Prostate gland (tissue), 2 donors: ENCODE data around the gene ANKRD23. TPM values are rescaled to one million over a fixed set of nuclear protein-coding genes. Genes with fewer than 3 reads are reported as not detected.

Source experiments
- DNase-seq: peaks from one replicate; pipeline ENCODE4 v3.0.0-alpha.2; 2019; ENCODE audit warnings: low spot score
- H3K27ac ChIP-seq, 2 donors: fragments of 200-600 bp; sonication (generic); 2 replicates each; pipeline ENCODE4 v1.5.1; 2017 to 2019
- H3K27me3 ChIP-seq: fragments of 200-600 bp; sonication (generic); replicated peaks from 2 replicates; pipeline ENCODE4 v1.5.1; 2019; ENCODE audit not compliant: insufficient read depth
- H3K36me3 ChIP-seq, 2 donors: fragments of 200-600 bp; sonication (generic); 1 replicate in 1 of 2; 2 replicates in 1 of 2; pipeline versions ENCODE4 v1.5.1 to v1.8.1; 2017 to 2019
- H3K4me1 ChIP-seq: fragments of 200-600 bp; sonication (generic); replicated peaks from 2 replicates; pipeline ENCODE4 v1.5.1; 2019
- H3K4me3 ChIP-seq, 2 donors: fragments of 200-600 bp; sonication (generic); 2 replicates each; pipeline ENCODE4 v1.5.1; 2017 to 2019
- H3K9me3 ChIP-seq: fragments of 200-600 bp; sonication (generic); 2 replicates; pipeline ENCODE4 v1.5.1; 2017
- POLR2A ChIP-seq: fragments of 450-650 bp; IDR thresholded peaks from one replicate; pipeline ENCODE4 v1.6.1; 2016; ENCODE audit warnings: antibody characterized with exemption, mild to moderate bottlenecking
- POLR2AphosphoS5 ChIP-seq: sonication (generic); formaldehyde crosslinking; IDR thresholded peaks from one replicate; pipeline ENCODE4 v1.6.1; 2017; ENCODE audit warnings: antibody characterized with exemption
- WGBS: methylation state at CpG from one replicate; pipeline ENCODE4 v1.1.5; 2018; 5-methylcytosine and 5-hydroxymethylcytosine counted together
- intact Hi-C: fragments of 100-400 bp; cut with DNase I; formaldehyde crosslinking; loops from one replicate; pipeline ENCODE4 v1.14.2; 2022
- total RNA-seq, 2 donors: library from RNA; depleted of rRNA; stranded (reverse); fragments of >200 nt; gene quantifications; one replicate each; pipeline ENCODE4 v1.1.0, GENCODE V29; 2016
- TF ChIP-seq, protein P1 (sequence below), 4 experiments: fragments of 200-600 bp in 2 of 4; fragments of 450-650 bp in 2 of 4; sonication (generic) in 2 of 4; IDR thresholded peaks; 1 replicate in 3 of 4; 2 replicates in 1 of 4; pipeline ENCODE4 v1.5.1; 2016 to 2019; ENCODE audit warnings: antibody characterized with exemption in 4 of 4, mild to moderate bottlenecking in 2 of 4, moderate library complexity in 2 of 4

ANKRD23 gene
- total RNA-seq, 2 donors from 2014 or later: 11.4 to 15.2 TPM

GRCh38 chr2:96872591-96873349, 28.9 kb upstream of the ANKRD23 start:
- WGBS: 66% methylated on average over 14 of the region's 14 CpGs
- H3K4me3 ChIP-seq: no peak overlapping the region
- H3K27ac ChIP-seq: no peak overlapping the region
- no peak for DNase-seq
- intact Hi-C loops: no loop called here
- no peaks in the 10 kb centered on the region for H3K36me3 ChIP-seq
- no peaks in the 10 kb centered on the region for H3K4me1 ChIP-seq
- H3K9me3 ChIP-seq: no peaks in the 10 kb centered on the region
- TF ChIP-seq POLR2A (no peak), POLR2AphosphoS5 (no peak)
- TF ChIP-seq, protein P1, sequence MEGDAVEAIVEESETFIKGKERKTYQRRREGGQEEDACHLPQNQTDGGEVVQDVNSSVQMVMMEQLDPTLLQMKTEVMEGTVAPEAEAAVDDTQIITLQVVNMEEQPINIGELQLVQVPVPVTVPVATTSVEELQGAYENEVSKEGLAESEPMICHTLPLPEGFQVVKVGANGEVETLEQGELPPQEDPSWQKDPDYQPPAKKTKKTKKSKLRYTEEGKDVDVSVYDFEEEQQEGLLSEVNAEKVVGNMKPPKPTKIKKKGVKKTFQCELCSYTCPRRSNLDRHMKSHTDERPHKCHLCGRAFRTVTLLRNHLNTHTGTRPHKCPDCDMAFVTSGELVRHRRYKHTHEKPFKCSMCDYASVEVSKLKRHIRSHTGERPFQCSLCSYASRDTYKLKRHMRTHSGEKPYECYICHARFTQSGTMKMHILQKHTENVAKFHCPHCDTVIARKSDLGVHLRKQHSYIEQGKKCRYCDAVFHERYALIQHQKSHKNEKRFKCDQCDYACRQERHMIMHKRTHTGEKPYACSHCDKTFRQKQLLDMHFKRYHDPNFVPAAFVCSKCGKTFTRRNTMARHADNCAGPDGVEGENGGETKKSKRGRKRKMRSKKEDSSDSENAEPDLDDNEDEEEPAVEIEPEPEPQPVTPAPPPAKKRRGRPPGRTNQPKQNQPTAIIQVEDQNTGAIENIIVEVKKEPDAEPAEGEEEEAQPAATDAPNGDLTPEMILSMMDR (IDR thresholded peaks at IDR 0.05): no peak
- no peaks in the 10 kb centered on the region for H3K27me3 ChIP-seq

GRCh38 chr2:96870626-96871255, 26.9 kb upstream of the ANKRD23 start:
- peak overlapping the region; percentile 99 to 100 for H3K4me3 ChIP-seq
- H3K36me3 ChIP-seq: peaks cover 0 to 8% of the 10 kb centered on the region in 2 donors
- H3K27me3 ChIP-seq: no peaks in the 10 kb centered on the region
- peaks cover 11% of the 10 kb centered on the region for H3K4me1 ChIP-seq
- TF ChIP-seq POLR2AphosphoS5 (peak; percentile 74), POLR2A (peak; percentile 60)
- TF ChIP-seq, protein P1 (IDR thresholded peaks at IDR 0.05): no peak
- intact Hi-C loops: no loop called here
- no peaks in the 10 kb centered on the region for H3K9me3 ChIP-seq
- H3K27ac ChIP-seq: peak overlapping the region; percentile 98 to 99
- WGBS: 0% methylated on average over 13 of the region's 13 CpGs
- DNase-seq: peak; percentile 68

DNA sequence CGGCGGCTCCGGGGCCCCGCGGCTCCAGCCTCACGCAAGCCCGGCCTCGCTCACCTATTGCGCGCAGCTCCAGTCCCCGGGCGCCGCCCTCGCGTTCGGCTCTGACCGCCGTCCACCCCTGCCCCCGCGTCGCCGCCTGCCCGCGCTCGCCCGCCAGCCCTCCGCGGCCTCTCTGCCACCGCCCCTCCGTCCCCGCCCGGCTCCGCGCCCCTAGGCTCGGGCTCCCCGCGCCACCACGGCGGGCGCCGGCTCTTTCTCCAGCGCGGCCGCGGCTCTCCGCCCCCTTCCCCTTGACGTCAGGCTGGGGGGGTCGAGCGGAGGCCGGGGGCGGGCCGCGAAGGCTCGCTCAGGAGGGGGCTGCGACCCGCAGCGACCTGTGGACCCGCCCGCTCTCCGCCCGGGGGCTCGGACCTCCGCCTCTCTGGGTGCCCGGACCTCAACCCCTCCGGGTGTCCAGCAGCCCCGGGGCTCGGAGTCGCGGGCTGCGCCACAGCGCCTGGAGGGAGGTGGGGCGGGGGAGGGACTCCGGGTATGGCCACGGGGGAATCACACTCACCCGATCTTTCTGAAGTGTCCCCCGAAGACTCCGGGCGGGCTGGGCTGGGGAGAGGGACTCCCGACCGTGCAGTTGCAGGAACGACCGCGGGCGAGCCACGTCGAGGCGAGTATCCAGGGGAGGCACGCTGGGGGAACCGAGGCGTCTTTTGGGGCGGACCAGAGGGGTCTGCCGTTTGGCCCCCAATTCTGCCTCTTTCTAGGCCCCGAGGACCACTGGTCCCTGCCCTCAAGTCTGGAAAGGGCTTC, 26.2 kb upstream of the ANKRD23 start, which contains the start of gene SEMA4C:
Gene SEMA4C (minus strand): TSS at position 259 of the 804 bp plus-strand sequence. CDS start 2,194 bp downstream, outside the sequence.
- intact Hi-C loops: loop anchor here (1.0 to 10.0 kb wide), 2 partner anchors 37 to 335 kb away; partner anchors contain the start of gene ARID5A
- Histone ChIP-seq H3K27me3 (no peaks in the 10 kb centered on the region), H3K9me3 (no peaks in the 10 kb centered on the region), H3K27ac (peak within 1 kb of the TSS; percentile 98 to 99), H3K4me1 (peaks cover 11% of the 10 kb centered on the region), H3K4me3 (peak within 1 kb of the TSS; percentile 99 to 100), H3K36me3 (peaks cover under 1 to 14% of the 10 kb centered on the region in 2 donors)
- TF ChIP-seq, protein P1 (IDR thresholded peaks at IDR 0.05): peak in 1 of 4 experiments; percentile 10
- peak; percentile 70 for TF ChIP-seq POLR2AphosphoS5
- TF ChIP-seq POLR2A: peak; percentile 87
- WGBS: under 1% methylated on average over 84 of the region's 93 CpGs
- DNase-seq: peak; percentile 70

- TF ChIP-seq, protein P1 (IDR thresholded peaks at IDR 0.05): no peak
- TF ChIP-seq POLR2AphosphoS5: peak; percentile 31
- TF ChIP-seq POLR2A: peak; percentile 9
- H3K9me3 ChIP-seq: no peaks in the 10 kb centered on the region
- peak overlapping the region; percentile 98 to 99 for H3K27ac ChIP-seq
- 0% methylated on average over 34 of the region's 64 CpGs for WGBS
- H3K27me3 ChIP-seq: no peaks in the 10 kb centered on the region
- peak overlapping the region; percentile 99 to 100 for H3K4me3 ChIP-seq
- peaks cover 7 to 20% of the 10 kb centered on the region in 2 donors for H3K36me3 ChIP-seq
- intact Hi-C loops: loop anchor here (1.0 to 10.0 kb wide), 2 partner anchors 38 to 335 kb away; partner anchors contain the start of gene ARID5A
- peak; percentile 77 for DNase-seq
- peaks cover 11% of the 10 kb centered on the region for H3K4me1 ChIP-seq
These were observed 25.5 kb upstream of the ANKRD23 start for GRCh38 chr2:96869281-96869821.
